ENCODE data around the gene MIDN.

- TF ChIP-seq CTCF (IDR thresholded peaks at IDR 0.05) (no peak), EP300 (IDR thresholded peaks at IDR 0.05) (no peak)
Observed at GRCh38 chr19:1270213-1270853, 21.9 kb downstream of the MIDN start.

Measured in upper lobe of left lung (tissue), 4 donors.